RPMI8226 (cell line): ENCODE results near the gene NCAM1.
A peak's percentile ranks its signal among the peaks of the same experiment; 100 is the strongest.

Experiments
- DNase-seq: peaks from one replicate; pipeline ENCODE4 v3.0.0-alpha.2; 2015

The NCAM1 gene

DNA sequence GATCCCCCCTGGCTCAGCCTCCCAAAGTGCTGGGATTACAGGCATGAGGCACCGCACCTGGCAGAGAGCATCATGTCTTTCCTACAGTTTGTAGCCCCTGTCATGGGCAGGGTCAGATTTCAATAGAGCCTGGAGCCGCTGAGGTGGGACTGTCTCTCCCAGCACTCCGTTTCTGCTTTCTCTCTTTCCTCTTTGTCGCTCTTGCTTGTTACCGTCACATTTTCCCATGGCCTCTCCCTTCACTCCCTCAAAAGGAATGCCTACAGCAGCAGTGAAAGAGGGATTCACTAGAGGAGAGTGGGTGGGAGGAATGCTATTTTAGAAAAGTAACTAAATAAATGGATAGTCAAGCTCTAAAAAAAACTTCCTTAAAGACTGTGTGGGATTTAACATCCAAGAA is 216.5 kb downstream of the NCAM1 start:
- DNase-seq = no peak

DNA sequence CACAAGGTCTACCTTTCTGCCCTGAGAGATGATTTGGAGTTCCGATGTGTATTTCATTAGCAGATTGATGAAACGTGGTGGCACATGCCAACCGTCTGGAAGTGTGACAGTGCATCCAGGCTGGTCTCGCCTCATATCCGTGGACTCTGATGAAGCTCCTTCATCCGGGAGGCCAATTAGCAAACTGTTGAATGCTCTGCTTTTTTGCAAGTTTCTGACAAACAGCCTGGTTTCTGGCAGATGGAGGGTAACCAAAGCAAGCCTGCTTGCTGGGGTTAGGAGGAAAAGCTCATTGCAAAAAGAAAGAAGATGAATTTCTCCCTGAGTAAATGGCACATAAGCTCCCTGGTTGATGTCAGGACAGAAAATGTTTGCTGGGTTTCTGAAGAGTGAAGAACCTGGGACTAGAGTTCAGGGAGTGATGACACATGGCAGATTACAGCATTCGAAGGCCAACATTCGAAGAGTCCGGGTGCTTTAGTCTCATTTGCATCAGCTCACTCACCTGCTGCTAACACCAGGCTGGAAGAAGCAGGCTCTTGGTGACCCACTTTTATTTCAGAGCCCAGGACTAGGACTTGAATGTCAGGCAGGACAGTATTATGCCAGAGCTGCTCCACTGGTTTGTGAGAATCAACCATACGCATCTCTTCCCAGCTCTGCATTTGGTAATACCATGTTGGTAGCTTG is 217.3 kb downstream of the NCAM1 start:
- no peak for DNase-seq

DNA sequence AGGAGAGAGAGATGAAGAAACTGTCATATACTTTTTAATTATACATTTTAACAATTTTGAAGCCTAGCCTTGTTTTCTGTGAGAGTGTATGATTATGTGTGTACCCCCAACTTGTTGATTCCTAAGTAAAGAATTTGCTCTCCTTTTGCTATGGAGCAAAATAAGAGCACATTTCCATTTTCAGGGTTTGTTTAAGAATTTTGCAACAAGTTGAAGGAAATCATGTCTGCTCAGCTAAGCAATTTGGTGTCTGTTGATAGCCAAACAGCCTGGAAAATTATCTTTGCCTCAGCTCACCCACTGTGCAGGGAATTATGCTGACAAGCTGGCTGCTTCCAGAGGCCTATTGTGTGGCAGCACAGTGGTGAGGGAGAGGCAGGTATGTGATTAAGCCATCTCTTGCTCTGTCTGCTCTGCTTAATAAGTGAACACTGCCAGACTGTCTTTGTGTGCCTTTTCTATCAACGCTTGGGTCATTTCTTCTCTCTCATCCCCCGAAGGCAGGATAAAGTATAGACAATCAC is 218.0 kb downstream of the NCAM1 start:
- no peak for DNase-seq

DNA sequence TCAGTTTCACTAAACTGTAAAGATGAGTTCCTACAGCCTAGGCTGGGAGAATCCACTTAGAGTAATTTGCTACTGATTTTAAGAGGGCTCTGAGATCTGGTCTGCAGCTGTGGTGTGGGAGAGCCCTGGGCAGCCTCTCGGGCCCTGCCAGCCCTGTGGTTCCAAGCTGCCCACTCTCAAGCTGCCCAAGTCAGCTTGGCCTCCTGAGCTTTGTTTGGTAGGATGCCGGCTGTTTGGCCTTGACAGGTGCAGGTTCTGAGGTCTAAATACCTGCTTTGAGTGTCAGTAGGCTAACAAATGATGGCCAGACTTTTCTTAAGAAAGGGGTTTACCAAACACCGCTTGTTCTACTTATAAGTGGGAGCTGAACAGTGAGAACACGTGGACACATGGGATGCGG is 219.9 kb downstream of the NCAM1 start:
- DNase-seq = no peak

DNA sequence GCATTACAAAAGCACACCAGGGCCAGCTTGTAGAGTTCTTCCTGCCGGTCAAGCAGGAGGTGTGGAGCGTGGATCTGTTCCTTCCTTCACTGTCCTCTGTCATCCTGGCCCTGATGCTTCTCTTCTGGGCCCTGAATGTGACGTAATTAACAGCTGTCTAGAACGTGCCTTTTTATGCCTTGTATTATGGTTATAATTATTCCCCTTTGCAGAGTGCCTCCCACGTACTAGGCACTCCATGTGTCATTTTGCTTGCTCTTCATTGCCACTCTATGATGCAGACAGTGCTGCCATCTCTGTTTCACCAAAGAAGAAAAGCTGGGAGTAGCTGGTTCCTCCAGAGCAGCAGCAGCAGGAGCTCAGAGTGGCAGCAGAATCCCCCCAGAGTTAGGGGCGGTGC is 221.1 kb downstream of the NCAM1 start:
- DNase-seq = no peak

DNA sequence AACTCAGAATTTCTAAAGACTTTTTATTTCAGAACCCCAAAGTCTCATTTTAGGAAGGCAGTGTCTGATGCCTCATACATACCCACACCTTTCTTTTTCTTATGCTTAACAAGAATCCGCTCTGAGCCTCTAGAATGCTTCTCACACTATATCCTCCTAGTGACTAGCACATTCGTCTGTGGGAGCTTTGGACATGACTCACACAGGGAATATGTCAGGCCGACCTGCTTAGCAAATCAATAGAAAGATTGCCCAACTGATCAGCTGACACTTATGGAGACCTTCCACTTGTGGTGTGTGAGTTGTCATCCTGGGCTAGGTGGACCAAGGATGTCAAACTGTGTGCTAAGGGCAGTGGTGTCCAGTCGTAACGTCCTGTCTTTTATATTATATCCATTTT is 223.3 kb downstream of the NCAM1 start:
- no peak for DNase-seq

DNA sequence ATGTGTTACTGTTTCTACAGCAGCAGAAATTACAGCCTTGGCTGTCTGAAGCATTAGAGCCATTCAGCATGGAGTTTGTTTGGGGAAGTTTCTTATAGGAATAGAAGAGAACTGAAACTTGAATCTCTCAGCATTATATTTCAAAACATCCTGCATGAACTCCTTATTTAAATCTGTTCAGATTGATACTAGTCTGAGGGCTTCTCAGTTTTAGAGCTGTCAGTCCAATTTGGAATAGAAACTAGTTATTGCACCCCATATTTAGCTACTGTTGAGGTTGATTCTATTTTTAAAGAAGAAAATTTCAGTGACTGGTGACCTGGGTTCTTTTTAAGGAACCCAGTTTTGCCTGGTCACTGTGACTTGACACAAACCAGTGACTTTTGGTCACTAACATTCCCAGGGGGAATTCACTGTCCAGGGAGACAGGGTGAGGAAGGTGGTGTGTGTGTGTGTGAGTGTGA is 227.2 kb downstream of the NCAM1 start:
- peak; percentile 78 for DNase-seq

DNA sequence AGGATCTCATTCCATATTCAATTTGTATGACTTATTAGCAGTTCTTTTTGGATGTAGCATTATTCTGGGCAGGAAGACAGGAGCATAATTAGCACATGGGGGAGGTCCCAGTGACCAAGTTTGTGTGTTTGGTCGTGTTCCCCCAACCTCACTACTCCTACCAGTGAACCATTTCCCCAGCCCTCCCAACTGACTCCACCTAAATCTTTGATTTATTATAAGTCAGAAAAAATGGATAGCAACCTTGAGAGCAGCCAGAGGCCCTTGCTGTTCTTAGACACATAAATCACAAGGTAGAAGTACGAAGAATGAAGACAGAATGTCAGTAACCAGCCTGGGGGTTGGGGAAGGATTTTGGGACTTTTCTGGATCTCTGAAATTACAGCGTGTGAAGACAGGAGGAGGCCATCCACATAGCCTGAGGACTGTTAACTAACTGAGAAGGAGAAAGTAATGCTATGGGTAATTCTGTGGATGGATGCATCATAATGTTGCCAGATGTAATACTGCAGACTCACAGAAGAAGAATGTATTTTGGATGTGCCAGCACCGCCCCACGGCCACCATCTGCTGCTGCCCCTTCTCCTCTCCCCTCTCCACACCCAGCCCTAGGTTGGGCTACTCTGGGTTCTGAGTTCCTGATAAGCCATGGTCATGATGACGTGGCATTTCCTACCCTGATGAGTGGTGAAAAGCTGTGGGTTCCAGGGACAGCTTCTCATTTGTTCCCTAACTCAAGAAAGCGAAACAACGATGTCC is 228.9 kb downstream of the NCAM1 start:
- DNase-seq = peak; percentile 82

DNA sequence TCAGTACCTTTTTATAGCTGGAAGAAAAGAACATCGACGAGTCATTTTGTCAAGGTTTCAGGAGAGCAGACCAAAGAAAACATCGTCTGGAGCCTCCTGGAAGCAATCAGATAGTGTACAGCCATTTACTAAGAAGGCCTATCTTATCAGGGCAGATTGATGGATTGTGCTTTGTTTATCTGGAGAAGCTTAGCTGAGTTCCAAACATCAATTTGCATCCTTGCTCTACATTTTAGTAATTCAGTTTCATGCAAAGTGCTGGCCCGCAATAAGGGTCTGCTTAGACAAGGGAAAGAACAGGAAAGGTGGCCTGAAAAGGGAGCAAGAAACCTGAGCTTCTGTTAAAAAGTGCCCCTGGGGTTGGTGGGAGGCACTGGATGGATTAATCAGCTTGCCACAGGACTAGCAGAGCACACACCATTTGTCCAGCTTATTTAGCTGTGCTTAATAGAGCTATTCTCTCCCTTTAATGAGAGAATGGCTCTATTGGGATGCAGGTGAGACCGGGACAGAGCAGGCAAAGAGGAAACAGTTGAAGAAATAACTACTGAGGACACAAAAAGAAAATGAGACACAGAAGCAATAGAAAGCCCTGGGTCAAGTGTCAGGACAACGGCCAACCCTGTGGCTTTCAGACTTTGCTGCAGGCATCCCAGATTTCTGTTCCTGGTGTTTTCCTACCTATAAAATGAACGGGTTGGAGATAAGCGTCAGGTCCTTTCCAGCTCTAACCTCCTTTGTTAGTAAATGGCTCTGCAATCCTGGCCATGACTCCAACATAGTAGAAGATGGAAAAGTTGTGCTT is 231.1 kb downstream of the NCAM1 start:
- DNase-seq = no peak

DNA sequence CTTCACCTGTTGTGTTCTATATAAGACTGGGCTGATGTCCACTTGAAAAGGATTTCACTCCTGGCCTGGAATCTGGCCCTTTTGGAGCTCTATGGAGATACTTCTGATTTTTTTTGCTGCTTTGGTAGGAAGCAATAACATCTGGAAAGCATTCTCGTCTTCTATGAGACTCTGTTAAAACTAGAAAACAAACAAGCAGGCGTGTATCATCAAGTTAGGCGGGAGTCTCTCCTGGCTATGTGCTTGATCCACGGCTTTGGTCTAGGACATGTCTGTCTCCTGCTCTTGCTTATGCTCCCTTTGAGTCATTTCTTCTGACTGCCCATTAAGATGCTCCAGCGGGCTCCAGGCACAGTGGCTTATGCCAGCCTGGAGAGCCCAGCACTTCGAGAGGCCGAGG is 231.8 kb downstream of the NCAM1 start:
- DNase-seq = no peak

DNA sequence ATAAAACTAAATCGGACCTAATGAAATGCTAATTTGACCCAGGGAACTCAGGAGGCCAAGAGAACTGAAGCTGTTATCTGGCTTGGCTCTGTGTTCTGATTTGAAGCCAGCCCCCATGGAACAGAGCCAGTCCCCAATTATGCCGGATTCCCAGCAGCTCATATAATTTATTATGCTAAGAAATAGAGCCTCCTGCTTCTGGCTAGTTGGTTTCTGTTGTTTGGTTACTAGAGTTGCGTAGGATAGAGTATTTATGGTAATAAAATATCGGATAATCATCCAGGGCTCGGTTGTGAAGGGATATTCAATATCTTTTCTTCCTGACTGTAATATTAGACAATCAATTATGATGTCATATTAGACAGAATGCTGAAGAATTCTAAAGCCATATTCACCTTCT is 232.7 kb downstream of the NCAM1 start:
- no peak for DNase-seq

DNA sequence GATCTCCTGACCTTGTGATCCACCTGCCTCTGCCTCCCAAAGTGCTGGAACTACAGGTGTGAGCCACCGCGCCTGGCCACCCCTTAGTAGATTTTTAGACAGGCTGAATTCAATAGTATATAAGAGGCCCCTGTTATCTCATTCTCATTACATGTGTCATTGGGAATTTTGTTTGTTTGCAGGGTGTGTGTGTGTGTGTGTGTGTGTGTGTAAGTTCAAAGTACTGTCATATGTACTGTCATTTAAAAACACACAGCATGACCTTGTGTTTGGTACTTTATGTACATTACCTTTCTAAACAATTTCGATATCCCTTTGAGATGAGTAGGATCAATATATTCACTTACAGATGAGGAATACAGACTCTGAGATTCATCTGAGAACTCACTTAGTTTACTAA is 234.5 kb downstream of the NCAM1 start:
- DNase-seq = no peak

DNA sequence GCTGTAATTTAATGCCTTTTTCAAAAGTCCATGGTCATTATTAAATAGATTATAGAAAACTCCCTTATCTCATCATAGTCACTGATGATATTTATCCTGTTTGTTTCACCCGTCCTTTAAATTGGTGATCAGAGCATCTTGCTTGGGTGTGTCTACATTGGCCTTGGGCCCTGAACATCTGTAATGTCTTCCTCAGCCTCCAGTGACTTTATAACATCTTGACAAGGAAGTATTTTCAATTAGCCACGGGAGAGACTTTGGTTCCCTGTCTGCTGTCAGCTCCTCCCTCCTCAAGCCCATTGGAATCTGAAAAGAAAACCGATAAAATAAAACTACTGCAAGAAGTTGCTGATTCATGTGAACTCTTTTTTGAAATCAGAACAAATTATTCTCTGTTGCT is 236.2 kb downstream of the NCAM1 start:
- DNase-seq = no peak

DNA sequence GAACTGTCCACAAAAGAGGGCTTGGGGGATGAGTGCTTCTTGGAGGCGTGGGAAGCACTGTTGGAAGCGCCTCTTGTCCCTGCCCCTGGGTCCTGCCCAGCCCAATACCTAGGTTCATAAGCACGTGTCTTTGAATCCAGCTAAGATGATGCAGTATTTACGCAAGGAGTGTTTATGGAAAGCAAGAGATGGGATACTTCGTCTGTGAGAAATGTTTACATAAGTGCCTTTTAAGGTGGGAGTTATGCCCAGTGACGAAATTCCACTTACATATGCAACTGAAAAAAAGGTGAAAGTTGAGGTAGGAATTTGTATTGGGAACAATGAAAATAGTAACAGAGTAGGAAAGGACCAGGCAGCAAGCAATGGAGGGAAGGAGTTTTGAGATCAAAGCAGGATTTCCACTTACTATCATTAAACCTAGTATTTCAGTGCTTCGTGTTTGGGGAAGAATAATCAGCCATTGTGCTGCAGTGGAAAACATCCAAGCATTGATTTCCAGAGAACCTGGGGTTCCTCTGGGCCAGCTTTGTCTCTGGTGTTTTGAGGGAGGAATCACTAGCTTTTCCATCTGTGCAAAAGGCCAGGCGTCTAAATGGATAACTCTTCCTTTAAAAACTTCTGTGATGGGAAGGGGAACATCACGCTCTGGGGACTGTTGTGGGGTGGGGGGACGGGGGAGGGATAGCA is 237.9 kb downstream of the NCAM1 start:
- no peak for DNase-seq

DNA sequence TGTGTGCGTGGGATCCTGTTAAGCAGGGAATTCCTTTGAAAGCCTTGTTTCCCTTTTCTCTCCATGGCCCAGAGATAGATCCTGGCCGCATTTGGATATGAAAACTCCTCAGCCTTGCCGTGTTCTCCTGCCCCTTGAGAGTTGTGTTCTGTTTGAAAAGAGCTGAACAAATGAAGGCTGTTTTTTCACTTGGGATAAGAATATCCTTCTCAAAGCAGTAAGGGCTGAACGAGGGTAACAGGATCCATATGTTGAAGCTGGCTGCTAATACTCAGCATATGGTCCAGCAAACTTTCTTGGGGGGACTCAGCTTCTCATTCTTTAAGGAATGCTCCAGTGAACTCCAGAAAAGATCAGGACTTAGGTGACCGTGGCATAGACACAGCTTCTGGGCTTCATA is 238.6 kb downstream of the NCAM1 start:
- no peak for DNase-seq

DNA sequence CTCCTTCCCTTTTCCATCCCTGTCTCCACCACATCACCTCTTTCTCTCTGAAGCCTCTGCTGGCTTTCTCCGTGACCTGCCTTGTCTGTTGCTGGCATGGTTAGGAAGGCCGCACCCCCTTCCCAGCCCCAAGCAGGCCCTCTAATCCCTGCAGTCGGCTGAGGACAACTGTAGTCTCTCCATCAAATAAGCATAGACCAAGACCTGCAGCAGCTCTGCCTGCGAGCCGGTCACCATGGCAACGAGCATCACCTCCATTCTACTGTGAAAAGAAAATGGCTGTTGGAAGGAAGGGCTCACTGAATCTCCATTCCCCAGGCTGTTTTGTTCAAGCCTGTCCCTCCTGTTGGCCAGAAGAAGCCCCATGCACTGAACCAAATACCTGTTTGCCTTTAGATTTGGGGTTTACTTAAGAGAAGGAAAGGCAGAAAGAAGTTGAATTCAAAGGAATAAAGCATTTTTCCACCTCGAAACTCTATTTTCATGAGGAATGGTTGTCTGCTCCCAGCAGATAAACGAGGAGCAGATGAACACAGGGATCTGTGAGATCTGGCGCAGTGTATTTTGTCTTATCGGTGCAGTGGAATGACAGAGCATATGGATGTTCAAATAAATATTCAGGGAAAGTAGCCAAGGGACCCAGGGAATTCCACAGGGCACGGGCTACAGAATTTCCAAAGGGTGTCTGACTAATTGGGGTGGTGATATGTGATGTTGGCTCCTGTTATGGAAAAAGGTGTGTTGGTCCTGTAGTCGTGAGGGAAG is 240.0 kb downstream of the NCAM1 start:
- DNase-seq = no peak

DNA sequence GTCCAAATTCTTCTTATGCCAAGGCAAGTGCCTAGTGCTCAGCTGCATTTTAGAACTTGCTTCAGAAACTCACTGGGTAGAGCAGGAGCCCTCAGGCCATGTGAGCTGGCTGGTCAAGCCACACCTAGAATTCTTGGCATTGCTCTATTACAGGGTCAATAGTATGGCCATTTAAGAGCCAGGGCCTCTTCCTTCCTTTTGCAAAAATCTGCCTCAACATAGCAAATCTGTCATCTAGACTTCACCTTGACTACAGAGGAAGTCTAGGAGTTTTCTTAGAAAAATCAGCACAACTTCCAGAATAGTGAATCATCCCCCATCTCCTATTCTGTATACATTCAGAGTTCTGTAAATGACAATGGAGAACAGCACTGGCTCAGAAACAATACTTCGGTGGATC is 241.2 kb downstream of the NCAM1 start:
- no peak for DNase-seq

DNA sequence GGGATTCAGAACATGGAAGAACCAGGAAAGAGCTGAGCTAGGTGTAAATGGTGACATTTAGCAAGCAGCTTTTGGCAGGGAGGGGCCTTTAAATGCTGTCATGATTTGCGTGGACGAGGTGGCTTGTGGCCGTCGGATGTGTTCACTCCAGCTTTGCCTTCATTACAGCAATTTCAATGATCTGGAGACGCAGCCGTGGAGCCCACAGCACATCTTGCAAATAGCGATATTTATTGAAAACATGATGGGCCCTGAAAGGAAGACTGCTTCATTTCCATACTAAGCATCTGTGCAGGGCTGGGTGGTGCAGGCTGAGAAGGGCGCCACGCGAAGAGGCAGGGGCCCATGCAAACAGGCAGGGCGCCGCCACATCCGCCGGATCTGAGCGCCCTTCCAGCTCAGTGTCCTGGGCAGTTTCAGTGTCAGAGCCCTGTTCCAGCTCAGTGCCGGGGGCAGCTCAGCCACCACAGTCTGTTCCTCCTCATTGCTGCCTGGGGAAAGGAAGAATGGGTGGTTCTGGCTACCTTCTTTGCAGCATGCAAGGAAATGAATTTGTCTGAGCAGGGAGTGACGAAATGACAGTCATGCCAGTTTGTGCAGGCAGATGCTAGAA is 242.0 kb downstream of the NCAM1 start:
- no peak for DNase-seq

DNA sequence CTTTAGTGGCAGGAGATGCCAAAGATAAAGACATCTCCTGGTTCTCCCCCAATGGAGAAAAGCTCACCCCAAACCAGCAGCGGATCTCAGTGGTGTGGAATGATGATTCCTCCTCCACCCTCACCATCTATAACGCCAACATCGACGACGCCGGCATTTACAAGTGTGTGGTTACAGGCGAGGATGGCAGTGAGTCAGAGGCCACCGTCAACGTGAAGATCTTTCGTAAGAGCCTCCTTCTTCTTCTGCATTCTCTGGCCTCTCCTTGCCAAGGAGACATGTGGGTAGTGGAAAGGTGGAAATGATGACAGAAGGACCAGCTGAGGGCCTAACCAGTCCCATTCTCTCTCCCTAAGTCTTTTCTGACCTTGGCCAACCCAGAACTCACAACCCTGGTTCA is 243.1 kb downstream of the NCAM1 start:
- DNase-seq = no peak

DNA sequence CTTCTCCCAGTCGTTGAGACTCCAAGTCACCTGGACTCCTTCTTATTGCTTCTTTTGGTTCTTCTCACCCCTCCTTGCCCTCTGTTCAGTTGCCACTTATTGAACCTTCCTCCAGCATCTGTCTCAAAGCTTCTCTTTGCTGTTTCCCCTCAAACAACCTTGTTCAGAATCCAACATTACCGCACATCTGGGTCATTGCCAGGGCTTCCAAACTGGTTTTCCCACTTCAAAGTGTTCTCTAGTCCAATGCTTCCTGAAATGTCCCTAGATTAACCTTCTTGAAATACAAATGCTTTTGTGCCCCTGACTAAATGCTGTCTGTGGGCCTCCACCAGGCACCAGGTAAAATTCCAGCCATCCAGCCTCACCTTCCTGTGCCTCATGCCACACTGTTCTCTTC is 252.3 kb downstream of the NCAM1 start:
- DNase-seq = no peak

DNA sequence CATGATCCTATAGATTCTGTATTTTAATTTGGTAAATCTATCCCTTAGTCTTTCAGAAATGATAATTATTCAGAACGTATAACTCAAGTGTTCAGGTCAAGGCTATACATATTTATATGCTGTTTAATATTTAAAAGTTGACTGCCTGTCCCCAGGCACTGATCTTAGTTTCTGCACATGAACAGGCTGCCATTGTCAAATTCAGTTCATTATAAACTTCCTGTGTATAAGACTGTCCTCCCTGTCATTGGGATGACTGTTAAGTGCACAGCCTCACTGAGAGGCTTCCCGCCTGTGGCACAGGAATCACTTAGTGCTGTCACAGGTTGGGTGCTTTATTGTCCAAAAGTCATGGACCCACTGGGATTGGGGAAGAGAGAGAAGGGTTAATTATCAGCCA is 261.0 kb downstream of the NCAM1 start:
- DNase-seq = no peak

DNA sequence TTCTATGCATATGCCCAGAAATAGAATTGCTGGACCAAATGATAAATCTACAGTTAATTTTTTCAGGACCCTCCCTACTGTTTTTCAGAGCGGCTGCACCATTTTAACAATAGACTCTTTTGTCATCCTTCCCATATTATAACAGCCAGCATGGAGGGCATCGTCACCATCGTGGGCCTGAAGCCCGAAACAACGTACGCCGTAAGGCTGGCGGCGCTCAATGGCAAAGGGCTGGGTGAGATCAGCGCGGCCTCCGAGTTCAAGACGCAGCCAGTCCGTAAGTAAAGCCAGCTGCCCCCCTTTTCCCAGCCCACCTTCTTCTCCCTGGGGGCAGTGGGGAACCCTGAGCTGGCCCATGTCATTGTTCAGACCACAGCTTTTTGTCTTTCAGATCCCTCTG is 273.7 kb downstream of the NCAM1 start:
- DNase-seq = no peak
